WTC11 (cell line): ENCODE results near the gene HAUS5.

Source experiments
- CREM ChIP-seq: sonication (generic); formaldehyde crosslinking; IDR thresholded peaks from 2 replicates; pipeline ENCODE4 v1.8.1; 2022; ENCODE audit warnings: mild to moderate bottlenecking, missing genetic modification reagents, moderate library complexity
- ELF4 ChIP-seq: sonication (generic); formaldehyde crosslinking; IDR thresholded peaks from 2 replicates; pipeline ENCODE4 v1.8.1; 2022; ENCODE audit warnings: low read depth, mild to moderate bottlenecking, moderate library complexity, missing genetic modification reagents
- FOXK1 ChIP-seq: sonication (generic); formaldehyde crosslinking; IDR thresholded peaks from 2 replicates; pipeline ENCODE4 v1.8.0; 2022; ENCODE audit warnings: mild to moderate bottlenecking, moderate library complexity, missing genetic modification reagents
- JUN ChIP-seq: sonication (generic); formaldehyde crosslinking; IDR thresholded peaks from 2 replicates; pipeline ENCODE4 v1.8.0; 2023; ENCODE audit warnings: mild to moderate bottlenecking, missing genetic modification reagents
- KAT7 ChIP-seq: sonication (generic); formaldehyde crosslinking; IDR thresholded peaks from 2 replicates; pipeline ENCODE4 v1.8.1; 2023; ENCODE audit warnings: missing genetic modification reagents, mild to moderate bottlenecking, borderline replicate concordance
- MXD4 ChIP-seq: fragments of 250-450 bp; sonication (Bioruptor Pico); IDR thresholded peaks from 2 replicates; pipeline ENCODE4 v1.8.0; 2021; ENCODE audit warnings: mild to moderate bottlenecking, moderate library complexity, borderline replicate concordance
- SMAD3 ChIP-seq: sonication (generic); formaldehyde crosslinking; IDR thresholded peaks from 2 replicates; pipeline ENCODE4 v1.8.0; 2022; ENCODE audit warnings: missing genetic modification reagents, mild to moderate bottlenecking, borderline replicate concordance
- TEAD4 ChIP-seq: sonication (generic); formaldehyde crosslinking; IDR thresholded peaks from 2 replicates; pipeline ENCODE4 v1.8.0; 2022; ENCODE audit warnings: mild to moderate bottlenecking, missing genetic modification reagents
- ZNF416 ChIP-seq: fragments of 250-450 bp; sonication (Bioruptor Pico); IDR thresholded peaks from 2 replicates; pipeline ENCODE4 v1.9.0; 2021; ENCODE audit warnings: mild to moderate bottlenecking, inconsistent platforms
- TF ChIP-seq, protein P1 (sequence below): sonication (generic); formaldehyde crosslinking; IDR thresholded peaks from 2 replicates; pipeline ENCODE4 v1.8.0; 2022; ENCODE audit warnings: mild to moderate bottlenecking, missing genetic modification reagents
- TF ChIP-seq, protein P2 (sequence below): fragments of 200-600 bp; IDR thresholded peaks from 2 replicates; pipeline ENCODE4 v1.8.0; 2022; ENCODE audit warnings: antibody characterized with exemption
- TF ChIP-seq, protein P3 (sequence below): sonication (generic); formaldehyde crosslinking; IDR thresholded peaks from 2 replicates; pipeline ENCODE4 v1.8.1; 2022; ENCODE audit warnings: low read depth, missing genetic modification reagents, borderline replicate concordance
- TF ChIP-seq, protein P4 (sequence below): sonication (generic); formaldehyde crosslinking; IDR thresholded peaks from 2 replicates; pipeline ENCODE4 v1.8.1; 2023; ENCODE audit warnings: mild to moderate bottlenecking, missing genetic modification reagents

DNA sequence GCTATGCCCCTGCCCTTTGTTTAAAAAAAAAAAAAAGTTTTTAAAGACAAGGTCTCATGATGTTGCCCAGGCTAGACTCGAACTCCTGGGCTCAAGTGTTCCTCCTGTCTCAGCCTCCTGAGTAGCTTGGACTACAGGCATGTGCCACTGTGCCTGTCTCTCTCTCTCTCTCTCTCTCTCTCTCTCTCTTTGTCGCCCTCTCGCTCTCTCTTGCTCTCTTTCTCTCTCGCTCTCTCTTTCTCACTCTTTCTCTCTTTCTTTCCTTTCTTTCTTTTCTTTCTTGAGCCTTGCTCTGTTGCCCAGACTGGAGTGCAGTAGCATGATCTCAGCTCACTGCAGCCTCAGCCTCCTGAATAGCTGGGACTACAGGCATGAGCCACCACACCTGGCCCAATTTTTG is 43.1 kb downstream of the HAUS5 start:
- TF ChIP-seq FOXK1 (CRISPR knock-in tag) = no peak
- TF ChIP-seq, protein P1, sequence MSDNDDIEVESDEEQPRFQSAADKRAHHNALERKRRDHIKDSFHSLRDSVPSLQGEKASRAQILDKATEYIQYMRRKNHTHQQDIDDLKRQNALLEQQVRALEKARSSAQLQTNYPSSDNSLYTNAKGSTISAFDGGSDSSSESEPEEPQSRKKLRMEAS = no peak
- no peak for TF ChIP-seq TEAD4 (CRISPR knock-in tag)
- TF ChIP-seq KAT7 = no peak
- TF ChIP-seq SMAD3 = no peak
- TF ChIP-seq, protein P2, sequence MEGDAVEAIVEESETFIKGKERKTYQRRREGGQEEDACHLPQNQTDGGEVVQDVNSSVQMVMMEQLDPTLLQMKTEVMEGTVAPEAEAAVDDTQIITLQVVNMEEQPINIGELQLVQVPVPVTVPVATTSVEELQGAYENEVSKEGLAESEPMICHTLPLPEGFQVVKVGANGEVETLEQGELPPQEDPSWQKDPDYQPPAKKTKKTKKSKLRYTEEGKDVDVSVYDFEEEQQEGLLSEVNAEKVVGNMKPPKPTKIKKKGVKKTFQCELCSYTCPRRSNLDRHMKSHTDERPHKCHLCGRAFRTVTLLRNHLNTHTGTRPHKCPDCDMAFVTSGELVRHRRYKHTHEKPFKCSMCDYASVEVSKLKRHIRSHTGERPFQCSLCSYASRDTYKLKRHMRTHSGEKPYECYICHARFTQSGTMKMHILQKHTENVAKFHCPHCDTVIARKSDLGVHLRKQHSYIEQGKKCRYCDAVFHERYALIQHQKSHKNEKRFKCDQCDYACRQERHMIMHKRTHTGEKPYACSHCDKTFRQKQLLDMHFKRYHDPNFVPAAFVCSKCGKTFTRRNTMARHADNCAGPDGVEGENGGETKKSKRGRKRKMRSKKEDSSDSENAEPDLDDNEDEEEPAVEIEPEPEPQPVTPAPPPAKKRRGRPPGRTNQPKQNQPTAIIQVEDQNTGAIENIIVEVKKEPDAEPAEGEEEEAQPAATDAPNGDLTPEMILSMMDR = no peak
- no peak for TF ChIP-seq CREM (CRISPR knock-in tag)
- TF ChIP-seq ZNF416 (CRISPR knock-in tag) = no peak
- no peak for TF ChIP-seq MXD4 (CRISPR knock-in tag)
- TF ChIP-seq ELF4 (CRISPR knock-in tag) = no peak
- TF ChIP-seq JUN = no peak
- TF ChIP-seq, protein P3, sequence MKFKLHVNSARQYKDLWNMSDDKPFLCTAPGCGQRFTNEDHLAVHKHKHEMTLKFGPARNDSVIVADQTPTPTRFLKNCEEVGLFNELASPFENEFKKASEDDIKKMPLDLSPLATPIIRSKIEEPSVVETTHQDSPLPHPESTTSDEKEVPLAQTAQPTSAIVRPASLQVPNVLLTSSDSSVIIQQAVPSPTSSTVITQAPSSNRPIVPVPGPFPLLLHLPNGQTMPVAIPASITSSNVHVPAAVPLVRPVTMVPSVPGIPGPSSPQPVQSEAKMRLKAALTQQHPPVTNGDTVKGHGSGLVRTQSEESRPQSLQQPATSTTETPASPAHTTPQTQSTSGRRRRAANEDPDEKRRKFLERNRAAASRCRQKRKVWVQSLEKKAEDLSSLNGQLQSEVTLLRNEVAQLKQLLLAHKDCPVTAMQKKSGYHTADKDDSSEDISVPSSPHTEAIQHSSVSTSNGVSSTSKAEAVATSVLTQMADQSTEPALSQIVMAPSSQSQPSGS (CRISPR knock-in tag) = no peak
- TF ChIP-seq, protein P4, sequence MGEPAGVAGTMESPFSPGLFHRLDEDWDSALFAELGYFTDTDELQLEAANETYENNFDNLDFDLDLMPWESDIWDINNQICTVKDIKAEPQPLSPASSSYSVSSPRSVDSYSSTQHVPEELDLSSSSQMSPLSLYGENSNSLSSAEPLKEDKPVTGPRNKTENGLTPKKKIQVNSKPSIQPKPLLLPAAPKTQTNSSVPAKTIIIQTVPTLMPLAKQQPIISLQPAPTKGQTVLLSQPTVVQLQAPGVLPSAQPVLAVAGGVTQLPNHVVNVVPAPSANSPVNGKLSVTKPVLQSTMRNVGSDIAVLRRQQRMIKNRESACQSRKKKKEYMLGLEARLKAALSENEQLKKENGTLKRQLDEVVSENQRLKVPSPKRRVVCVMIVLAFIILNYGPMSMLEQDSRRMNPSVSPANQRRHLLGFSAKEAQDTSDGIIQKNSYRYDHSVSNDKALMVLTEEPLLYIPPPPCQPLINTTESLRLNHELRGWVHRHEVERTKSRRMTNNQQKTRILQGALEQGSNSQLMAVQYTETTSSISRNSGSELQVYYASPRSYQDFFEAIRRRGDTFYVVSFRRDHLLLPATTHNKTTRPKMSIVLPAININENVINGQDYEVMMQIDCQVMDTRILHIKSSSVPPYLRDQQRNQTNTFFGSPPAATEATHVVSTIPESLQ = no peak
